ENCODE measurements around the gene C10orf71. TPM values are rescaled to one million over a fixed set of nuclear protein-coding genes. Genes with fewer than 3 reads are reported as not detected.

Gene C10orf71
- polyA plus RNA-seq, 2 of the 4 experiments (the other 2 are of a cell fraction): not detected

DNA sequence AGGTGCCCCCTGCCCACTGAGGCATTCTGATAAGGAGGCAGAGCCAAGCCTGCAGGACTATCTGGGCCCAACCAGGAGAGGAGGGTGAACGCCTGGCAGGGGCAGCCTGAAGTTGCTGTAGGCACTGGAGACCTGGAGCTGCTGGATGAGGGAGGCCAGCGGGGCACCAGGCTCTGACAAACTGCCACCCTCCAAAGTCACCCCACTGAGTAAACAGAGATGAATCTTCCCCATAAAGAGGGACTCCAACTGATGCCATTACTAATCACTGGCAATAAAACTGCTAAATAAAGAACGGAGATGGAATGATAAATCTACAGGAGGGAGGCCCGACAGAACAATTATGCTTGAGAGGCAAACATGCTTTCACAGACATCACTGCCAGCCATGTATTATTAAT lies 52.7 kb downstream of the C10orf71 start:
- no peak for ATAC-seq
- Histone ChIP-seq H3K4me1 (no peaks in the 10 kb centered on the region), H3K27ac (no peak overlapping the region), H3K4me2 (no peak overlapping the region), H3K4me3 (no peak overlapping the region), H3K9me3 (peaks cover 4% of the 10 kb centered on the region; the same call in 1 of the 3 replicates)
- no peak for TF ChIP-seq FOSB (CRISPR knock-in tag; IDR thresholded peaks at IDR 0.05)
- no peak for TF ChIP-seq MYC (IDR thresholded peaks at IDR 0.05; ENCODE audit: borderline replicate concordance, low read length)
- TF ChIP-seq JUN (IDR thresholded peaks at IDR 0.05): no peak
- no peak for TF ChIP-seq RAD21 (conservative IDR thresholded peaks at IDR 0.05 in 1 of 2, IDR thresholded peaks at IDR 0.05 in 1 of 2)
- TF ChIP-seq MAZ (IDR thresholded peaks at IDR 0.05; ENCODE audit: borderline replicate concordance, low read depth, low read length): no peak
- no peak for TF ChIP-seq FOXS1 (CRISPR knock-in tag; IDR thresholded peaks at IDR 0.05)
- no peak for TF ChIP-seq EP300 (IDR thresholded peaks at IDR 0.05)
- TF ChIP-seq EHMT2 (IDR thresholded peaks at IDR 0.05; ENCODE audit: low read depth): no peak
- TF ChIP-seq ESRRA (IDR thresholded peaks at IDR 0.05; ENCODE audit: borderline replicate concordance, low read length): no peak
- TF ChIP-seq, protein P1, sequence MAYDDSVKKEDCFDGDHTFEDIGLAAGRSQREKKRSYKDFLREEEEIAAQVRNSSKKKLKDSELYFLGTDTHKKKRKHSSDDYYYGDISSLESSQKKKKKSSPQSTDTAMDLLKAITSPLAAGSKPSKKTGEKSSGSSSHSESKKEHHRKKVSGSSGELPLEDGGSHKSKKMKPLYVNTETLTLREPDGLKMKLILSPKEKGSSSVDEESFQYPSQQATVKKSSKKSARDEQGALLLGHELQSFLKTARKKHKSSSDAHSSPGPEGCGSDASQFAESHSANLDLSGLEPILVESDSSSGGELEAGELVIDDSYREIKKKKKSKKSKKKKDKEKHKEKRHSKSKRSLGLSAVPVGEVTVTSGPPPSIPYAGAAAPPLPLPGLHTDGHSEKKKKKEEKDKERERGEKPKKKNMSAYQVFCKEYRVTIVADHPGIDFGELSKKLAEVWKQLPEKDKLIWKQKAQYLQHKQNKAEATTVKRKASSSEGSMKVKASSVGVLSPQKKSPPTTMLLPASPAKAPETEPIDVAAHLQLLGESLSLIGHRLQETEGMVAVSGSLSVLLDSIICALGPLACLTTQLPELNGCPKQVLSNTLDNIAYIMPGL (CRISPR knock-in tag; IDR thresholded peaks at IDR 0.05; ENCODE audit: borderline replicate concordance): no peak
- TF ChIP-seq, protein P2, sequence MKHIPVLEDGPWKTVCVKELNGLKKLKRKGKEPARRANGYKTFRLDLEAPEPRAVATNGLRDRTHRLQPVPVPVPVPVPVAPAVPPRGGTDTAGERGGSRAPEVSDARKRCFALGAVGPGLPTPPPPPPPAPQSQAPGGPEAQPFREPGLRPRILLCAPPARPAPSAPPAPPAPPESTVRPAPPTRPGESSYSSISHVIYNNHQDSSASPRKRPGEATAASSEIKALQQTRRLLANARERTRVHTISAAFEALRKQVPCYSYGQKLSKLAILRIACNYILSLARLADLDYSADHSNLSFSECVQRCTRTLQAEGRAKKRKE (CRISPR knock-in tag; IDR thresholded peaks at IDR 0.05; ENCODE audit: low read depth): no peak
- TF ChIP-seq ZC3H11A (IDR thresholded peaks at IDR 0.05): no peak
- no peak for TF ChIP-seq ZFP36 (IDR thresholded peaks at IDR 0.05; ENCODE audit: borderline replicate concordance, partially characterized antibody)
- CTCF ChIA-PET: interaction anchor here (0.6 kb wide), 1 partner anchor 1000 kb away, joined by 3 read pairs; no protein-coding TSS in a partner anchor
- no peak for FAIRE-seq
- DNase-seq (ENCODE audit: low read depth in 1 of 2, low spot score in 1 of 2): no peak
- 5% methylated on average over 4 of the region's 4 CpGs for WGBS (ENCODE audit: missing lambda C conversion rate)
- POLR2A ChIA-PET: no interaction called here

DNA sequence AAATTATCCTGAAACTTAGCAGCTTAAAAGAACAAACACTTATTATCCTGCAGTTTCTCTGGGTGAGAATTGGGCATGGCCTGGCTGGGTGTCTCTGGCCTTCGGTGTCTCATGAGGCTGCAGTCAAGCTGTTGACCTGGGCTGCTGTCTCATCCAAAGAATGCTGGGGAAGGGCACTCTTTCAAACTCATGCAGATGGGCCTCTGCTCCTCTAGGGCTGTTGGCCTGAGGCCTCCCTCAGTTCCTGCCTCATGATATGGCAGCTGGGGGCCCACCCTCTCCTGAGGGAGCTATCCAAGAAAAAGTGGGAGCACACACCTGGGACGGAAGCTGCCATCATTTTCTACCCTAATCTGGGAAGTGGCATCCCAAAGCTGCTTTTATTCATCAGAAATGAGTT lies 53.4 kb downstream of the C10orf71 start:
- FAIRE-seq (no peak), DNase-seq (ENCODE audit: low read depth in 1 of 2, low spot score in 1 of 2) (no peak), ATAC-seq (no peak)
- CTCF ChIA-PET: no interaction called here
- Histone ChIP-seq H3K4me2 (no peak overlapping the region), H3K4me1 (no peaks in the 10 kb centered on the region), H3K27ac (no peak overlapping the region), H3K4me3 (no peak overlapping the region), H3K9me3 (peaks cover 4% of the 10 kb centered on the region; the same call in 1 of the 3 replicates)
- WGBS (ENCODE audit: missing lambda C conversion rate): 0% methylated on average over 2 of the region's 2 CpGs
- TF ChIP-seq CEBPB (IDR thresholded peaks at IDR 0.05): no peak
- no peak for TF ChIP-seq BHLHE40 (IDR thresholded peaks at IDR 0.05; ENCODE audit: low read depth, low read length)
- no peak for TF ChIP-seq HEYL (CRISPR knock-in tag; IDR thresholded peaks at IDR 0.05)
- TF ChIP-seq POLR2AphosphoS2 (conservative IDR thresholded peaks at IDR 0.05; ENCODE audit: low read length): no peak
- no peak for TF ChIP-seq RNF2 (IDR thresholded peaks at IDR 0.05; ENCODE audit: borderline replicate concordance, low read depth)
- TF ChIP-seq ESRRA (IDR thresholded peaks at IDR 0.05; ENCODE audit: borderline replicate concordance, low read length): no peak
- no peak for TF ChIP-seq CHD2 (IDR thresholded peaks at IDR 0.05; ENCODE audit: low read length, partially characterized antibody)
- no peak for TF ChIP-seq MAFK (IDR thresholded peaks at IDR 0.05; ENCODE audit: partially characterized antibody)
- TF ChIP-seq JUN (IDR thresholded peaks at IDR 0.05): no peak
- TF ChIP-seq HDAC2 (IDR thresholded peaks at IDR 0.05): no peak
- TF ChIP-seq NPAS2 (CRISPR knock-in tag; IDR thresholded peaks at IDR 0.05; ENCODE audit: borderline replicate concordance): no peak
- TF ChIP-seq PHF8 (IDR thresholded peaks at IDR 0.05; ENCODE audit: borderline replicate concordance, low read depth): no peak
- no peak for TF ChIP-seq EHF (CRISPR knock-in tag; IDR thresholded peaks at IDR 0.05)
- TF ChIP-seq, protein P3, sequence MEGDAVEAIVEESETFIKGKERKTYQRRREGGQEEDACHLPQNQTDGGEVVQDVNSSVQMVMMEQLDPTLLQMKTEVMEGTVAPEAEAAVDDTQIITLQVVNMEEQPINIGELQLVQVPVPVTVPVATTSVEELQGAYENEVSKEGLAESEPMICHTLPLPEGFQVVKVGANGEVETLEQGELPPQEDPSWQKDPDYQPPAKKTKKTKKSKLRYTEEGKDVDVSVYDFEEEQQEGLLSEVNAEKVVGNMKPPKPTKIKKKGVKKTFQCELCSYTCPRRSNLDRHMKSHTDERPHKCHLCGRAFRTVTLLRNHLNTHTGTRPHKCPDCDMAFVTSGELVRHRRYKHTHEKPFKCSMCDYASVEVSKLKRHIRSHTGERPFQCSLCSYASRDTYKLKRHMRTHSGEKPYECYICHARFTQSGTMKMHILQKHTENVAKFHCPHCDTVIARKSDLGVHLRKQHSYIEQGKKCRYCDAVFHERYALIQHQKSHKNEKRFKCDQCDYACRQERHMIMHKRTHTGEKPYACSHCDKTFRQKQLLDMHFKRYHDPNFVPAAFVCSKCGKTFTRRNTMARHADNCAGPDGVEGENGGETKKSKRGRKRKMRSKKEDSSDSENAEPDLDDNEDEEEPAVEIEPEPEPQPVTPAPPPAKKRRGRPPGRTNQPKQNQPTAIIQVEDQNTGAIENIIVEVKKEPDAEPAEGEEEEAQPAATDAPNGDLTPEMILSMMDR (IDR thresholded peaks at IDR 0.05): no peak
- no peak for TF ChIP-seq HOXA7 (CRISPR knock-in tag; IDR thresholded peaks at IDR 0.05)
- TF ChIP-seq RFX5 (IDR thresholded peaks at IDR 0.05): no peak
- no peak for TF ChIP-seq ZC3H11A (IDR thresholded peaks at IDR 0.05)
- TF ChIP-seq ZNF302 (CRISPR knock-in tag; IDR thresholded peaks at IDR 0.05): no peak
- no peak for TF ChIP-seq NFE2L2 (conservative IDR thresholded peaks at IDR 0.05; ENCODE audit: low read length)
- TF ChIP-seq, protein P4, sequence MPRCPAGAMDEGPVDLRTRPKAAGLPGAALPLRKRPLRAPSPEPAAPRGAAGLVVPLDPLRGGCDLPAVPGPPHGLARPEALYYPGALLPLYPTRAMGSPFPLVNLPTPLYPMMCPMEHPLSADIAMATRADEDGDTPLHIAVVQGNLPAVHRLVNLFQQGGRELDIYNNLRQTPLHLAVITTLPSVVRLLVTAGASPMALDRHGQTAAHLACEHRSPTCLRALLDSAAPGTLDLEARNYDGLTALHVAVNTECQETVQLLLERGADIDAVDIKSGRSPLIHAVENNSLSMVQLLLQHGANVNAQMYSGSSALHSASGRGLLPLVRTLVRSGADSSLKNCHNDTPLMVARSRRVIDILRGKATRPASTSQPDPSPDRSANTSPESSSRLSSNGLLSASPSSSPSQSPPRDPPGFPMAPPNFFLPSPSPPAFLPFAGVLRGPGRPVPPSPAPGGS (IDR thresholded peaks at IDR 0.05): no peak
- POLR2A ChIA-PET: no interaction called here

All from A549 (cell line).